Gastroesophageal sphincter (tissue), 4 donors: ENCODE results near the gene CCDC106. TPM values are rescaled to one million over a fixed set of nuclear protein-coding genes. Genes with fewer than 3 reads are reported as not detected.
A peak's percentile ranks its signal among the peaks of the same experiment; 100 is the strongest.

Experiments
- ATAC-seq: fragments of 150-250 bp; one replicate; pipeline ENCODE4 v1.9.1; 2016; ENCODE audit warnings: mild to moderate bottlenecking, moderate library complexity
- H3K27ac ChIP-seq, 4 donors: fragments of 200-600 bp; sonication (generic) in 3 of 4; 1 replicate in 3 of 4; 2 replicates in 1 of 4; pipeline ENCODE4 v1.5.1; 2016 to 2019
- H3K27me3 ChIP-seq: fragments of 200-600 bp; sonication (generic); one replicate; pipeline ENCODE4 v1.5.1; 2019
- H3K36me3 ChIP-seq, 2 donors: fragments of 200-600 bp; sonication (generic); one replicate each; pipeline ENCODE4 v1.5.1; 2019; ENCODE audit warnings: control low read depth in 1 of 2
- H3K4me1 ChIP-seq, 3 donors: fragments of 200-600 bp; sonication (generic); 1 replicate in 2 of 3; 2 replicates in 1 of 3; pipeline ENCODE4 v1.5.1; 2016 to 2019; ENCODE audit warnings: control low read depth in 2 of 3
- H3K4me3 ChIP-seq, 2 donors: fragments of 200-600 bp; sonication (generic); one replicate each; pipeline ENCODE4 v1.5.1; 2019; ENCODE audit warnings: mild to moderate bottlenecking in 1 of 2, moderate library complexity in 1 of 2
- H3K9me3 ChIP-seq, 3 donors: fragments of 200-600 bp; sonication (generic); one replicate each; pipeline ENCODE4 v1.5.1; 2017 to 2019; ENCODE audit warnings: control low read depth in 2 of 3
- CTCF ChIP-seq, 4 experiments: fragments of 200-600 bp in 2 of 4; fragments of 450-650 bp in 2 of 4; sonication (generic) in 1 of 4; IDR thresholded peaks; one replicate each; pipeline ENCODE4 v1.5.1; 2017 to 2019; ENCODE audit warnings: antibody characterized with exemption in 4 of 4, mild to moderate bottlenecking in 2 of 4, moderate library complexity in 2 of 4
- EP300 ChIP-seq: sonication (generic); formaldehyde crosslinking; IDR thresholded peaks from one replicate; pipeline ENCODE4 v1.6.1; 2017; ENCODE audit warnings: antibody characterized with exemption, mild to moderate bottlenecking
- POLR2A ChIP-seq, 2 donors: fragments of 450-650 bp; IDR thresholded peaks; one replicate each; pipeline ENCODE4 v1.6.1; 2017; ENCODE audit warnings: antibody characterized with exemption in 2 of 2, mild to moderate bottlenecking in 2 of 2, moderate library complexity in 1 of 2
- POLR2AphosphoS5 ChIP-seq: sonication (generic); formaldehyde crosslinking; IDR thresholded peaks from one replicate; pipeline ENCODE4 v1.6.1; 2017; ENCODE audit warnings: antibody characterized with exemption
- WGBS, 2 donors: methylation state at CpG; one replicate each; pipeline ENCODE4 v1.1.5; 2018; ENCODE audit warnings: low coverage in 1 of 2; 5-methylcytosine and 5-hydroxymethylcytosine counted together
- total RNA-seq, 4 donors: library from RNA; depleted of rRNA; stranded (reverse); fragments of >200 nt; gene quantifications; one replicate each; pipeline ENCODE4 v1.1.0, GENCODE V29; 2016

The CCDC106 gene
- total RNA-seq, 4 donors from 2014 or later = 11.4 to 28.5 (median 15.5) TPM

DNA sequence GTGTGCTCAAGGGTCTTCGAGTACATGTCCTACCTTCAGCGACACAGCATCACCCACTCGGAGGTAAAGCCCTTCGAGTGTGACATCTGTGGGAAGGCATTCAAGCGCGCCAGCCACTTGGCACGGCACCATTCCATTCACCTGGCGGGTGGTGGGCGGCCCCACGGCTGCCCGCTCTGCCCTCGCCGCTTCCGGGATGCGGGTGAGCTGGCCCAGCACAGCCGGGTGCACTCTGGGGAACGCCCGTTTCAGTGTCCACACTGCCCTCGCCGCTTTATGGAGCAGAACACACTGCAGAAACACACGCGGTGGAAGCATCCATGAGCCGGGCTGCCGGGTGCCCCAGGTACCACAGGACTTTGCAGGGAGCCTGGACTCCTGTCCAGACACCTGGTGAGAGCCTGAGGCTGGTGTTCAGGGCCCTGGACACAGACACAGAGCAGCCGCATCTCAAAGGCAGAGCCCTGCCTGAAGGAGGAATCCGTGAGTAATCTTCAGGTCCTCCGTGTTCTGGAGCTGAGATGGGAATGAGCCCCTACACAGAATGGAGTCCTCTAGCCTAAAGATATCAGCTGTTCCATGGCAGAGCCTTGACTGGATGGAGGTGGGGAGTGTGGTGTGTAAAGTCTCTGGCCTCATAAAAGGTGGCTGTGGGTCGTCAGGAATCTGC lies 3.0 kb upstream of the CCDC106 start:
- peaks cover 0 to 19% of the 10 kb centered on the region in 2 donors for H3K36me3 ChIP-seq
- H3K27me3 ChIP-seq = no peaks in the 10 kb centered on the region
- H3K4me1 ChIP-seq = peaks cover 3 to 94% (median 49%) of the 10 kb centered on the region in 3 donors
- no peak overlapping the region for H3K27ac ChIP-seq
- 60% methylated on average over 2 of the region's 28 CpGs; no CpG with 5 or more reads in 1 of the 2 donors for WGBS, 2 donors
- H3K4me3 ChIP-seq = peak overlapping the region in 1 of 2 donors; percentile 95
- ATAC-seq = no peak
- H3K9me3 ChIP-seq = no peaks in the 10 kb centered on the region
- TF ChIP-seq CTCF (IDR thresholded peaks at IDR 0.05) (no peak), POLR2A (IDR thresholded peaks at IDR 0.05) (no peak)

DNA sequence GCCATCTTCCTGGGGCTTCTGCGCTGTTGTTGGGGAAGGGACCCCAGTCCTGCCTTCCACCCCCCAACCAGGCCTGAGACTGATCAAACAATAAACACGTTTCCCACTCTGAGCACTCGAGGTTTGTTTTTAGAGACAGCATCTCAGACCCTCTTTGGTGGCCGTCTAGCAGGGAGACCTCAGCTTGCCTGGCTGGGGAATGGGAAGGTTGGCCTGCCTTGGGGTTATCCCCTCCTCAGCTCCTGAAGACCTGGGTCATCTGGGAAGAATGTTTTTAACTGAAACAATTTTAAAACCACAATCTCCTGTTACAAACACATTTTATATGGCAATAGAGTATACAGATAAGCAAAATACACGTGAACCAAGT lies 2.5 kb upstream of the CCDC106 start:
- no peak for ATAC-seq
- H3K4me1 ChIP-seq = peaks cover 0 to 93% (median 43%) of the 10 kb centered on the region in 3 donors
- TF ChIP-seq CTCF (IDR thresholded peaks at IDR 0.05) (no peak), POLR2AphosphoS5 (no peak), POLR2A (IDR thresholded peaks at IDR 0.05) (no peak), EP300 (no peak)
- no peaks in the 10 kb centered on the region for H3K9me3 ChIP-seq
- no peaks in the 10 kb centered on the region for H3K27me3 ChIP-seq
- 29 to 51% methylated on average over 1 to 5 of the region's 5 CpGs for WGBS, 2 donors
- peaks cover 0 to 20% of the 10 kb centered on the region in 2 donors for H3K36me3 ChIP-seq
- H3K4me3 ChIP-seq = no peak overlapping the region
- H3K27ac ChIP-seq = no peak overlapping the region

DNA sequence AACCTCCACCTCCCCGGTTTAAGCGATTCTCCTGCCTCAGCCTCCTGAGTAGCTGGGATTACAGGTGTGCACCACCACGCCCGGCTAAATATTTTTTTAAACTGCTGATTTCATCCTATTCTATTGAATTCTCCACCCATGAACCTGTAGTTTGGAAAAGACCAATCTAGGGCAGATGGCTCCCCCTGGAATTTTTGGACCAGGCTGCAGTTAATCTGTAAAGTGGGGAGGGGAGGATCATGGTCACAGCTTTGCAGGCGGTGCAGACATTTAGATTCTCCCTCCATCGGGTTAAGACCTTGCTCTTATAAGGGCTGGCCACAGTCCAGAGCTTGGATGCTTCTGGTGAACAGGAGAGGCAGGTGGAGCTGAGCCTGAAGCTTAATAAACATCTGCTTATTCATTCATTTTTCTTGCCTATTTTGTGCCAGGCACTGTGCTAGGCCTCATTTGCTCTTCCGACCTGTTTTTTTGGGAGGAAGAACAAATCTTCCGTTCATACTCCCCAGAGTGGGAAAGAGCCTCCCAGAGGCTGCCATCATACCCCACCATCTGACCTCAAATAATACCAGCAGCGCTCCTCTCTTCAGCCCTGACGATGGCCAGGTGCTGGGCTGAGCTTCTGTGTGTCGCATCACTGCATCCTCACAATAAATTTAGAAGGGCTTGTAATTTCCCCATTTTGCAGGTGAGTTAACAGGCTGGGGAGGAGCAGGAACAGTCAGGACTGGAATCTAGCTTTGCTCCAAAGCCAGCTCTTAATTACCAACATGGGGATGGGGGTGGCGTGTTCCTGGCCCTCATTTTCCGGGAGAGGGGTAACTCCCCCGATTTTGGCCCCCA lies 902 bp upstream of the CCDC106 start:
- no peaks in the 10 kb centered on the region for H3K9me3 ChIP-seq
- no peak for TF ChIP-seq POLR2A (IDR thresholded peaks at IDR 0.05)
- H3K4me3 ChIP-seq = peak overlapping the region; percentile 76 to 96
- H3K27me3 ChIP-seq = no peaks in the 10 kb centered on the region
- H3K36me3 ChIP-seq = peaks cover 0 to 36% of the 10 kb centered on the region in 2 donors
- no peak for ATAC-seq
- 15 to 50% methylated on average over 5 to 8 of the region's 14 CpGs for WGBS, 2 donors
- H3K27ac ChIP-seq = peak overlapping the region; percentile 64 to 94 (median 90)
- H3K4me1 ChIP-seq = peaks cover 0 to 78% (median 39%) of the 10 kb centered on the region in 3 donors

GRCh38 chr19:55648585-55649267 lies 714 bp downstream of the CCDC106 start:
- peak in 1 of 2 donors; percentile 12 for TF ChIP-seq POLR2A (IDR thresholded peaks at IDR 0.05)
- TF ChIP-seq POLR2AphosphoS5 = no peak
- Histone ChIP-seq H3K4me3 (peak overlapping the region; percentile 76 to 96), H3K4me1 (peaks cover 0 to 76% (median 37%) of the 10 kb centered on the region in 3 donors), H3K27me3 (no peaks in the 10 kb centered on the region), H3K27ac (peak overlapping the region; percentile 64 to 94 (median 90)), H3K36me3 (peaks cover 0 to 43% of the 10 kb centered on the region in 2 donors), H3K9me3 (no peaks in the 10 kb centered on the region)
- 0 to 16% methylated on average over 4 of the region's 25 CpGs for WGBS, 2 donors
- no peak for ATAC-seq

DNA sequence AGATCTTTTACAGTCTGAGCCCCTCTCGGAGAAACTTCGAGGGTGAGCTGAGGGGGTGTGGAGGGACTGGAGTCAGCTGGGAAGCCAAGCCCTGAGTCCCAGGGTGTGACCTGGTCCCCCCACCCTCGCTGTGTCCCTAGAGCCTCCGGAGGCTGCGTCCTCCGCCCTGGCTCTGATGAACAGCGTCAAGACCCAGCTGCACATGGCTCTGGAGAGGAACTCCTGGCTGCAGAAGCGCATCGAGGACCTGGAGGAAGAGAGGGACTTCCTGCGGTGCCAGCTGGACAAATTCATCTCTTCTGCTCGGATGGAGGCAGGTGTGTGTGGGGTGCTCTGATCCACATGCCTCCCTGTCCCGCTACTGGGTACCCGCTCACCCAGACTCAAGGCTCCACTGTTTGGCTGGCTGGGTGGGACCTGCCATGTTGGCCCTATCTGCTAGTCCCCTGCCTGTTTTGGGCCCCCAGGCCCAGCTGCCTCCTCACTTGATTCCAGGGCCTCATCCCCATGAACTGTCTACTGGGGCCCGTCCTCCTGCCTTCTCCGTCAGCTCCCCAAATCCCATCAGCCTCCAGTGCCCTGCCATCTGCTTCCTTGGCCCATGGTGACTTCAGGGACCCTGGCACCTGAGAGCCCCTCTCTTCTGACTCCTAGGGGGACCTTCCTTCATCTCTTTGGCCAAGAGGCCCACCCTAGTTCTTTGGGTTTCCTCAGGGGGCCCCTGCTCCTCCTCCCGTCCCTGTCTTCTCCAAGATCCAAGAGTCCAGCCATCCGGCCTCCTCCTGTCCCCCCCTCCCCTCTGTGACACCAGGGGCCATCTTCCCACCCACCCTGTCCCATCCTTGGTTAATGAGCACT lies 1.5 kb downstream of the CCDC106 start:
- Histone ChIP-seq H3K27me3 (no peaks in the 10 kb centered on the region), H3K27ac (peak overlapping the region in 3 of 4 donors; percentile 87 to 94 (median 93)), H3K36me3 (peaks cover 0 to 41% of the 10 kb centered on the region in 2 donors), H3K9me3 (no peaks in the 10 kb centered on the region), H3K4me1 (peaks cover 0 to 68% (median 30%) of the 10 kb centered on the region in 3 donors), H3K4me3 (peak overlapping the region in 1 of 2 donors; percentile 96)
- TF ChIP-seq POLR2A (IDR thresholded peaks at IDR 0.05) (no peak), POLR2AphosphoS5 (no peak), EP300 (no peak), CTCF (IDR thresholded peaks at IDR 0.05) (no peak)
- 81% methylated on average over 4 of the region's 17 CpGs; no CpG with 5 or more reads in 1 of the 2 donors for whole genome bisulfite sequencing, 2 donors
- ATAC-seq = no peak
